Keratinocyte (primary cell): ENCODE measurements around the gene EPS8L2.

Experiments used
- EZH2 ChIP-seq: IDR thresholded peaks from one replicate; pipeline ENCODE4 v1.6.1; 2012; ENCODE audit warnings: inconsistent platforms, mild to moderate bottlenecking, low read length, moderate library complexity
- TF ChIP-seq, protein P1 (sequence below), 3 experiments: IDR thresholded peaks in 1 of 3; conservative IDR thresholded peaks in 1 of 3; optimal IDR thresholded peaks in 1 of 3; 2 replicates in 2 of 3; 3 replicates in 1 of 3; pipeline versions ENCODE3 to v1.5.1; 2011; ENCODE audit warnings: low read length in 3 of 3, mild to moderate bottlenecking in 3 of 3, moderate library complexity in 2 of 3, control low read depth in 1 of 3, inconsistent platforms in 1 of 3; ENCODE audit not compliant: insufficient read depth in 2 of 3; ENCODE audit errors: extremely low read depth in 1 of 3

DNA sequence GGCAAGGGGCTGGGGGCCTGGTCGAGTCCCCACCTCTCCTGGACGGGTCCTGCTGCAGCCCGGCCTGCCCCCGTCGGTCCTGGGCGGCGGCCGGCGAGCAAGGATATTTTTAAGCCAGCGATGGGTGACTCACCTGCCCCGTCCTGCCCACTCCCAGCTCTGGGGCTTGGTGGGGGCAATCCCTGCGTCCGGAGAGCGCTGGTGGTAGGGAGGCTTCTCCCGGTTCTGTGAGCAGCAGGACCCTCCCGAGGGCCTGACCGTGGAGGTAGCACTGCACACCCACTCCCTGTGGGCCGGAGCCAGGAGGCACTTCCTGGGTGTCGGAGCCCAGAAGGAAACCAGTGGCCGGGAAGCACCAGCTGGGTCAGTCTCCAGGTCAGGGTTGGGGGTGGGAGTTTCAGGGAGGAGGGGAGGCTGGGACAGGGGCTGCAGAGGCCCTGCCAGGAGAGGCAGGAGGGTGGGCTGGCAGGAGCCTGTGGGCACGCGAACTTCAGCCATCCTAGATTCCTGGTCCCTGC is 467 bp downstream of the EPS8L2 start:
- TF ChIP-seq, protein P1, sequence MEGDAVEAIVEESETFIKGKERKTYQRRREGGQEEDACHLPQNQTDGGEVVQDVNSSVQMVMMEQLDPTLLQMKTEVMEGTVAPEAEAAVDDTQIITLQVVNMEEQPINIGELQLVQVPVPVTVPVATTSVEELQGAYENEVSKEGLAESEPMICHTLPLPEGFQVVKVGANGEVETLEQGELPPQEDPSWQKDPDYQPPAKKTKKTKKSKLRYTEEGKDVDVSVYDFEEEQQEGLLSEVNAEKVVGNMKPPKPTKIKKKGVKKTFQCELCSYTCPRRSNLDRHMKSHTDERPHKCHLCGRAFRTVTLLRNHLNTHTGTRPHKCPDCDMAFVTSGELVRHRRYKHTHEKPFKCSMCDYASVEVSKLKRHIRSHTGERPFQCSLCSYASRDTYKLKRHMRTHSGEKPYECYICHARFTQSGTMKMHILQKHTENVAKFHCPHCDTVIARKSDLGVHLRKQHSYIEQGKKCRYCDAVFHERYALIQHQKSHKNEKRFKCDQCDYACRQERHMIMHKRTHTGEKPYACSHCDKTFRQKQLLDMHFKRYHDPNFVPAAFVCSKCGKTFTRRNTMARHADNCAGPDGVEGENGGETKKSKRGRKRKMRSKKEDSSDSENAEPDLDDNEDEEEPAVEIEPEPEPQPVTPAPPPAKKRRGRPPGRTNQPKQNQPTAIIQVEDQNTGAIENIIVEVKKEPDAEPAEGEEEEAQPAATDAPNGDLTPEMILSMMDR (optimal IDR thresholded peaks at IDR 0.05 in 1 of 3, IDR thresholded peaks at IDR 0.05 in 1 of 3, conservative IDR thresholded peaks at IDR 0.05 in 1 of 3; ENCODE audit: extremely low read depth in 1 of 3, insufficient read depth in 2 of 3, low read length in 3 of 3): no peak
- no peak for TF ChIP-seq EZH2
